PC-9 (cell line): ENCODE data around the gene KIF17. TPM values are rescaled to one million over a fixed set of nuclear protein-coding genes. Genes with fewer than 3 reads are reported as not detected.

ENCODE experiments used
- BruUV-seq: library from RNA; stranded (reverse); fragments of 400-500 nt; replicated peaks from 2 replicates; lab custom pipeline; 2021; lab: Mats Ljungman, UMichigan
- CTCF ChIA-PET: fragments of 300-600 bp; sonication (Branson Sonifier 250); formaldehyde crosslinking; loops from one replicate; lab custom pipeline; 2022; ENCODE audit warnings: antibody characterized with exemption; lab: Charles Lee
- POLR2A ChIA-PET: fragments of 300-600 bp; sonication (Branson Sonifier 250); formaldehyde crosslinking; loops from one replicate; lab custom pipeline; 2022; ENCODE audit warnings: antibody characterized with exemption; ENCODE audit not compliant: unreplicated experiment; lab: Charles Lee
- DNase-seq, 2 experiments: peaks; one replicate each; pipeline versions ENCODE4 v3.0.0 to v3.0.0-alpha.2; 2015 to 2022; ENCODE audit warnings: mixed read lengths in 1 of 2
- H2AFZ ChIP-seq: fragments of 200-600 bp; sonication (generic); 2 replicates; pipeline ENCODE4 v1.8.1; 2017; ENCODE audit warnings: antibody characterized with exemption
- H3F3A ChIP-seq: fragments of 200-600 bp; sonication (generic); 2 replicates; pipeline ENCODE4 v1.8.1; 2017; ENCODE audit warnings: antibody characterized with exemption, mild to moderate bottlenecking, low read depth; ENCODE audit not compliant: insufficient read depth
- H3K27ac ChIP-seq: fragments of 200-600 bp; sonication (generic); 2 replicates; pipeline ENCODE4 v1.6.1; 2016; ENCODE audit warnings: mixed run types
- H3K27me3 ChIP-seq: fragments of 200-600 bp; sonication (generic); 2 replicates; pipeline ENCODE4 v1.6.1; 2016; ENCODE audit warnings: low read depth, mixed run types; ENCODE audit not compliant: insufficient read depth
- H3K36me3 ChIP-seq: fragments of 200-600 bp; sonication (generic); 2 replicates; pipeline ENCODE4 v1.6.1; 2016; ENCODE audit warnings: low read depth, mixed run types
- H3K4me1 ChIP-seq: fragments of 200-600 bp; sonication (generic); replicated peaks from 2 replicates; pipeline ENCODE4 v1.6.1; 2016; ENCODE audit warnings: mixed run types; ENCODE audit not compliant: insufficient read depth
- H3K4me2 ChIP-seq: fragments of 200-600 bp; sonication (generic); 2 replicates; pipeline ENCODE4 v1.6.1; 2017; ENCODE audit warnings: mixed run types
- H3K4me3 ChIP-seq: fragments of 200-600 bp; sonication (generic); 2 replicates; pipeline ENCODE4 v1.6.1; 2016; ENCODE audit warnings: mixed run types
- H3K79me2 ChIP-seq: fragments of 200-600 bp; sonication (generic); 2 replicates; pipeline ENCODE4 v1.6.1; 2017; ENCODE audit warnings: low read depth, mixed run types
- H3K9me2 ChIP-seq: fragments of 200-600 bp; sonication (generic); 2 replicates; pipeline ENCODE4 v1.8.1; 2017; ENCODE audit warnings: mild to moderate bottlenecking; ENCODE audit not compliant: insufficient read depth
- H3K9me3 ChIP-seq: fragments of 200-600 bp; sonication (generic); 2 replicates; pipeline ENCODE4 v1.8.1; 2016; ENCODE audit warnings: low read depth; ENCODE audit not compliant: insufficient read depth
- H4K20me1 ChIP-seq: fragments of 200-600 bp; sonication (generic); 2 replicates; pipeline ENCODE4 v1.8.1; 2017; ENCODE audit not compliant: insufficient read depth
- EZH2 ChIP-seq: fragments of 200-600 bp; sonication (generic); IDR thresholded peaks from 2 replicates; pipeline ENCODE4 v1.8.0; 2017; ENCODE audit warnings: antibody characterized with exemption, low read depth
- intact Hi-C: fragments of 100-400 bp; cut with micrococcal nuclease; formaldehyde crosslinking; loops from one replicate; pipeline ENCODE4 v1.10.0; 2022; ENCODE audit not compliant: unreplicated experiment
- total RNA-seq: library from RNA; stranded (reverse); gene quantifications from 2 replicates; pipeline ENCODE4 v1.2.3, GENCODE V29; 2021
- TF ChIP-seq, protein P1 (sequence below): fragments of 200-600 bp; sonication (generic); conservative IDR thresholded peaks from 2 replicates; pipeline ENCODE4 v1.6.1; 2017; ENCODE audit warnings: mixed run types, antibody characterized with exemption, mild to moderate bottlenecking, moderate library complexity

The KIF17 gene
- total RNA-seq, 1 experiment from 2014 or later: 1.2 TPM

DNA sequence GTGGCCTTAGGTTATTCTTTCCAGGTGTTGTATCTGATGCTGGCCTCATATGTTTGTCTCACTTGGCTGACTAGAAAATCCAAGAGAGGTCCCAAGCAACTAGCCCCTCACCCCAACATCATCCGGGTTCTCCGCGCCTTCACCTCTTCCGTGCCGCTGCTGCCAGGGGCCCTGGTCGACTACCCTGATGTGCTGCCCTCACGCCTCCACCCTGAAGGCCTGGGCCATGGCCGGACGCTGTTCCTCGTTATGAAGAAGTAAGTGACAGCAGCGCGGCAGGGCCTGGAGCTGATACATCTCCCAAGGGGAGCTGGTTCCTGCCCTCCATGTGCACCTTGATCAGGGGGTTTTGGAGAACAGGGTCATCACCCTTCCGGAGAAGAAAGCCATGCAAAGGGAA is 73.4 kb downstream of the KIF17 start:
- H2AFZ ChIP-seq: no peak overlapping the region
- H4K20me1 ChIP-seq: no peaks in the 10 kb centered on the region
- CTCF ChIA-PET: no interaction called here
- H3K9me2 ChIP-seq: no peaks in the 10 kb centered on the region
- H3K4me1 ChIP-seq: no peaks in the 10 kb centered on the region
- 0 out of 2 replicates have a peak, but pooled peaks cover under 1% of the 10 kb centered on the region for H3F3A ChIP-seq
- BruUV-seq: no TSS peak
- no peak overlapping the region for H3K4me2 ChIP-seq
- DNase-seq: no peak
- no peaks in the 10 kb centered on the region for H3K9me3 ChIP-seq
- H3K27me3 ChIP-seq: no peaks in the 10 kb centered on the region
- H3K4me3 ChIP-seq: no peak overlapping the region
- H3K36me3 ChIP-seq: no peaks in the 10 kb centered on the region
- no peaks in the 10 kb centered on the region for H3K79me2 ChIP-seq
- POLR2A ChIA-PET: no interaction called here
- H3K27ac ChIP-seq: no peak overlapping the region
- TF ChIP-seq EZH2: no peak
- TF ChIP-seq, protein P1, sequence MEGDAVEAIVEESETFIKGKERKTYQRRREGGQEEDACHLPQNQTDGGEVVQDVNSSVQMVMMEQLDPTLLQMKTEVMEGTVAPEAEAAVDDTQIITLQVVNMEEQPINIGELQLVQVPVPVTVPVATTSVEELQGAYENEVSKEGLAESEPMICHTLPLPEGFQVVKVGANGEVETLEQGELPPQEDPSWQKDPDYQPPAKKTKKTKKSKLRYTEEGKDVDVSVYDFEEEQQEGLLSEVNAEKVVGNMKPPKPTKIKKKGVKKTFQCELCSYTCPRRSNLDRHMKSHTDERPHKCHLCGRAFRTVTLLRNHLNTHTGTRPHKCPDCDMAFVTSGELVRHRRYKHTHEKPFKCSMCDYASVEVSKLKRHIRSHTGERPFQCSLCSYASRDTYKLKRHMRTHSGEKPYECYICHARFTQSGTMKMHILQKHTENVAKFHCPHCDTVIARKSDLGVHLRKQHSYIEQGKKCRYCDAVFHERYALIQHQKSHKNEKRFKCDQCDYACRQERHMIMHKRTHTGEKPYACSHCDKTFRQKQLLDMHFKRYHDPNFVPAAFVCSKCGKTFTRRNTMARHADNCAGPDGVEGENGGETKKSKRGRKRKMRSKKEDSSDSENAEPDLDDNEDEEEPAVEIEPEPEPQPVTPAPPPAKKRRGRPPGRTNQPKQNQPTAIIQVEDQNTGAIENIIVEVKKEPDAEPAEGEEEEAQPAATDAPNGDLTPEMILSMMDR: no peak
- intact Hi-C loops: no loop called here

DNA sequence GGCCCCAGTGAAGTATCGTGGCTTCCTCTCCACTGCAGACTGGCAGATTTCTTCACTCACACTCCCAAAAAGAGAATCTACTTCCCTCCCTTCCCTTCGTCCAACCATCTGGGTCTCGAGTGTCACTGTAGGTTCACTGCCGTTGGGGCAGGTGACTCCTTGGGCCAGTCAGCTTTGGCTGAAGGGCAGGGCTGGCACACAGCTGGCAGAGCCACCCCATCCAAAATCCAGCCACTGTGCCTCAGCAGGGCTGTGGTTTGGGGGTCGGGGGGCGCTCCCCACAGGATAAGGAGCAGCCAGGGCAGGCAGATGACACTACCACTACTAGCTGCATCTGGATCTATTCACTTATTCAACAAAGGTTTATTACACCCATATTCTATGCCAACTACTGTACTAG is 74.7 kb downstream of the KIF17 start:
- Histone ChIP-seq H3K79me2 (no peaks in the 10 kb centered on the region), H3K27ac (no peak overlapping the region), H3K4me3 (no peak overlapping the region), H3F3A (no peaks in the 10 kb centered on the region), H3K4me1 (no peaks in the 10 kb centered on the region), H3K36me3 (no peaks in the 10 kb centered on the region), H4K20me1 (no peaks in the 10 kb centered on the region), H3K9me2 (no peaks in the 10 kb centered on the region), H3K27me3 (no peaks in the 10 kb centered on the region), H2AFZ (no peak overlapping the region), H3K9me3 (no peaks in the 10 kb centered on the region), H3K4me2 (no peak overlapping the region)
- ChIA-PET CTCF (no interaction called here), POLR2A (interaction anchor here (0.6 kb wide), 1 partner anchor 123 kb away, joined by 3 read pairs; no protein-coding TSS in a partner anchor)
- BruUV-seq: no TSS peak
- TF ChIP-seq, protein P1: no peak
- DNase-seq: no peak
- intact Hi-C loops: no loop called here

DNA sequence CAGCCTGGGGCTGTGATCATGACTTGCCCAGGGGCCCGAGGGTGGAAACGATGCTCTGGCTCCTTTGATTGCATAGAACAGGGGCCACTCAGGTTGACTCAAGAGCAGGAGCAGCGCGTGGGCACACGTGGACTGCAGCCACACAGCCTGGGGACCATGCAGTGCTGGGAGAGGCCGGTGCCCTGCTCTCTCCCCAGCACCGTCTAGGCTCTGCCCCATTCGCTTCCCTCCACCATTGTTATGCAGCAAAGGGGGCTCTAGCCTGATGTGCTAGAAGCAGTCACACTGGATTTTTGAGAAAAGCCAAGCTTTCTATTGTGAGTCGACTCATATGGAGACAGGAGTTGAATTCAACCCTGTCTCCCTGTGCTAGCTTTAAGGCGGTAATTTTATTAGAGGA is 75.8 kb downstream of the KIF17 start:
- BruUV-seq: no TSS peak
- CTCF ChIA-PET: no interaction called here
- no peaks in the 10 kb centered on the region for H3K4me1 ChIP-seq
- no peaks in the 10 kb centered on the region for H4K20me1 ChIP-seq
- POLR2A ChIA-PET: no interaction called here
- no peak for DNase-seq
- H3K79me2 ChIP-seq: no peaks in the 10 kb centered on the region
- no peak overlapping the region for H3K4me3 ChIP-seq
- intact Hi-C loops: no loop called here
- H3K4me2 ChIP-seq: no peak overlapping the region
- TF ChIP-seq, protein P1: no peak
- TF ChIP-seq EZH2: no peak
- no peaks in the 10 kb centered on the region for H3K9me3 ChIP-seq
- no peak overlapping the region for H2AFZ ChIP-seq
- H3K27ac ChIP-seq: no peak overlapping the region
- no peaks in the 10 kb centered on the region for H3K9me2 ChIP-seq
- no peaks in the 10 kb centered on the region for H3K27me3 ChIP-seq
- H3K36me3 ChIP-seq: no peaks in the 10 kb centered on the region
- H3F3A ChIP-seq: no peaks in the 10 kb centered on the region
